ENCODE results near the gene PSMG3. TPM values are rescaled to one million over a fixed set of nuclear protein-coding genes. Genes with fewer than 3 reads are reported as not detected.

PSMG3 gene
- total and polyA plus RNA-seq, 2 donors (not counting 3 experiments of a cell fraction or from before 2014, with no cell fraction given): 25.5 to 49.7 TPM

GRCh38 chr7:1521456-1521855, 48.4 kb downstream of the PSMG3 start:
- Histone ChIP-seq H3K9me3 (replicated peaks; ENCODE audit: control insufficient read depth, insufficient read depth, low read length) (no peaks in the 10 kb centered on the region), H3K36me3 (ENCODE audit: control insufficient read depth in 2 of 2, extremely low read depth in 1 of 2, insufficient read depth in 2 of 2, low read length in 2 of 2) (no peaks in the 10 kb centered on the region), H2AFZ (ENCODE audit: low read depth, low read length) (no peak overlapping the region), H3K79me2 (ENCODE audit: control insufficient read depth, insufficient read depth, low read length) (no peaks in the 10 kb centered on the region), H4K20me1 (replicated peaks; ENCODE audit: control insufficient read depth, extremely low read depth, insufficient read depth, low read length) (no peaks in the 10 kb centered on the region), H3K4me1 (ENCODE audit: control insufficient read depth, extremely low read depth, insufficient read depth, low read length) (peaks cover 9% of the 10 kb centered on the region), H3K4me3 (replicated peaks in 1 of 3; ENCODE audit: insufficient read depth in 1 of 3, low read depth in 1 of 3, low read length in 3 of 3) (no peak overlapping the region), H3K9ac (replicated peaks; ENCODE audit: extremely low read depth, insufficient read depth, low read length) (no peak overlapping the region), H3K4me2 (ENCODE audit: insufficient read depth, low read length) (no peak overlapping the region), H3K9me1 (replicated peaks; ENCODE audit: control insufficient read depth, extremely low read depth, insufficient read depth, low read length) (no peaks in the 10 kb centered on the region), H3K27me3 (ENCODE audit: control insufficient read depth in 2 of 2, insufficient read depth in 2 of 2, low read length in 2 of 2) (peaks cover 3 to 7% of the 10 kb centered on the region in 2 experiments), H3K27ac (ENCODE audit: insufficient read depth, low read depth, low read length) (no peak overlapping the region)
- DNase-seq (ENCODE audit: low read depth, low spot score): no peak
- dilution Hi-C loops (cut with MboI; ENCODE audit: extremely low pct_ligation_motif_present, low sequenced_read_pairs) (no loop called here), intact Hi-C loops (cut with micrococcal nuclease) (no loop called here)
- ChIA-PET CTCF (no interaction called here), POLR2A (interaction anchor here (0.6 kb wide), 1 partner anchor 300 kb away, joined by 7 read pairs; no protein-coding TSS in a partner anchor)
- no TSS peak for BruUV-seq (replicated peaks)
- no peak for TF ChIP-seq MAX (IDR thresholded peaks at IDR 0.05; ENCODE audit: insufficient read depth, insufficient read length)
- TF ChIP-seq POLR2A (IDR thresholded peaks at IDR 0.05; ENCODE audit: low read depth, low read length): no peak
- no peak for TF ChIP-seq FOS (IDR thresholded peaks at IDR 0.05; ENCODE audit: borderline replicate concordance, insufficient read depth, low read length)
- no peak for TF ChIP-seq GATA2 (IDR thresholded peaks at IDR 0.05; ENCODE audit: insufficient read depth, insufficient read length, low read depth, low read length)
- no peak for TF ChIP-seq JUN (IDR thresholded peaks at IDR 0.05; ENCODE audit: borderline replicate concordance, insufficient read depth, insufficient read length, low read depth)
- TF ChIP-seq CTCF (IDR thresholded peaks at IDR 0.05; ENCODE audit: extremely low read depth in 1 of 2, insufficient read depth in 1 of 2, low read depth in 1 of 2, low read length in 2 of 2): no peak
- TF ChIP-seq POLR2AphosphoS5 (IDR thresholded peaks at IDR 0.05; ENCODE audit: insufficient read depth, low read depth, low read length): no peak
- TF ChIP-seq EZH2 (IDR thresholded peaks at IDR 0.05; ENCODE audit: borderline replicate concordance, low read depth, low read length, severe bottlenecking): no peak
- no peak for TF ChIP-seq MYC (IDR thresholded peaks at IDR 0.05; ENCODE audit: low read depth, low read length)
- FAIRE-seq: no peak
